GM19023 (cell line): Measurements from ENCODE around the gene CLGN.

Source experiments
- ATAC-seq: cut with Tn5 transposase; IDR thresholded peaks from one replicate; pipeline ENCODE4 v1.9.1; 2021; ENCODE audit warnings: mild to moderate bottlenecking, moderate library complexity; ENCODE audit not compliant: unreplicated experiment

CLGN gene

DNA sequence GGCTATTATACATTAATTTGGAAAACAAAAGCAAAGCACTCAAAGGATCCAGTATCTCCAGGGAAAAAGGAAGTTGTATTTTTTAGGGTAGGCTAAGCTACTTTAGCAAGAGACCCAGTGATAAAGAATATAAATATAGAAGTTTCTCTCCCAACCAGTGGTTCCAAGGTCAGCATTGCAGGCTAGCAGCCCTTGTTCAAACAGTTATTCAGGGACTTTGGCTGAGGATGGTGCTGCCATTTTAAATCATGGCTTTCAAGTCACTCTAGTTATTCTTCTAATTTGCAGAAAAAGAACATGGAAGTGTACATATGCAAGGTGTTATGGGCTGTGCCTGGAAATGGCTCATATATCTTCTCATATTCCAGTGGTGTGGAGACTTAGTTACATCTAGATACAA, 44.7 kb downstream of the CLGN start:
- no peak for ATAC-seq

DNA sequence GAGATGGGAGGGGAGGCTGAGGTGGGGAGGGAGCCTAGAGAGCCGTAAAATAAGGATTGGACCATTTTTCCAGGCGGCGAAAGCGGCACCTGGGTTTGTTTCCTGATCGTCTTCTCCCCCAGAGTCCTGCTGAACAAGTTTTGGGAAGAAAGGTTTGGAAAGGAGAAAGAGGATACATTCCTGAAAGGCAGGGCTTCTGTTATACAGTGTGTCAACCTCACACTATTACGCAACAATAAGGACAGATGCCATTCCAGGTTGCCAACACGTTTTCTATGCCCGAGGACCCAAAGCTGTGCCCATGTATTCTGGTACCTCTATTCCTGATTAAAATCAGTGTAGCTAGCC, 53.3 kb downstream of the CLGN start:
- ATAC-seq: no peak

DNA sequence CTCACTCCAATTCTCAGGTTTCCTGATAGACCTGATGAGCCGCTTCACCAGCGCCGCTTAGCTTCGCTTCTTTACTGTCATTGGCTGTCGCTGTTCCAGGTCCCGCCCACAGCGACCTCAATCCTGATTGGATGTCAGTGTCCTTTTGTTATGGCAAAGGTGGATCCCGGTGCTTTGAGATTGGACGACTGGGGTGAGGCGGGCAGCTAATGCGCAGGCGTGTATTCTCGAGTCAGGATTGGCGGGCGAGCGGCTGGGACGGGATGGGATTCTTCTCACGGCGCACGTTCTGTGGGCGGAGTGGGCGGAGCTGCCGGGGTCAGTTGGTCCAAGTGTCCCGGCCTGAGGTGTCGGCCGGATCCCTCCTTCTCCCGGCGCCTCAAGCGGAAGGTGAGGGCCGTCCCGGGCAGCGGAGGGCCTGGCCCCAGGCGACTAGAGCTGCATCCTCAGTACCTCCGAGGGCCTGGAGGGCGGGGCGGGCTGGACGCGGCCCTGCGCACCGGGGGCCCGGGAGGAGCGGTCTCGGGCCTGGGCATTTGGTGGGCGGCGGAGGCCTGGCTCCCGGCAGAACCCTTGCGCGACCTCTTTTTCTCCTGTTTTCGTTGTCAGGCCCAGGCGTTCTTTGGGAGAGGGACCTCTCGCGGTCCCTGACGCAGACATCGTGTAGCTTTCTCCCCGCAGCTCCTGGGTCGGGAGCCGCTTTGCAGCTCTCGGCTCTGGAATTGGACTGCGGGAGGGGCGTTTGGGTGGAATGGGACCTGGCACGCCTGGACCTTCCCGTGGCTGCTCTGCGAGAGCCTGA, 53.9 kb downstream of the CLGN start, which contains the start of gene SCOC:
SCOC (plus strand) TSS at position 319 of the 802 bp plus-strand sequence. CDS start 5,525 bp downstream, outside the sequence.
- ATAC-seq: peak; percentile 95

DNA sequence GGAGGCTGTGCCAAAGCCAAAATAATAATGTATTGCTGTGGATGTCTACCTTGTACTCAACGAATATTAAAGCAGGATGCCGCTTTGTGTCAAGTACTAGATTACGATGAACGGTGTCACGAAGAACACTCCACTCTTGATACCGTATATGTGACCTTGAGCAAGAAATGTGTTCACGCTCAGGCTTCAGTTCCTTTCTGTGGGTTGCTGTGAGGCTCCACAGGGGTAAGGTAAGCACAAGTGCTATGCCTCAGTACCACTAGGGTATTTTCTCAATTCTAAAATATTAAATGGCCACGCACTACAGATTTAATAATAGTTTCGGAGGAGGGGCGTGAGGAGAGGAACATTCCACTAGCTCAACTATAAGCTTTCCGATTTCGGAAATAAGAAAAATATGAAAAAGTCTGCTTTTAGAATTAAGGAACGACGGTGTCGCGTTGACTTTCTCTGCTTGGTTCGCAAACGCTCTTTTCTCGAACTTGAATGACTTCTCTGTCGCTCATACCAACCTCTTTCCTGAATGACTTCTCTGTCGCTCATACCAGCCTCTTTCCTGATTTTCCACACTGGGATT, 54.6 kb downstream of the CLGN start:
- ATAC-seq: peak; percentile 46

DNA sequence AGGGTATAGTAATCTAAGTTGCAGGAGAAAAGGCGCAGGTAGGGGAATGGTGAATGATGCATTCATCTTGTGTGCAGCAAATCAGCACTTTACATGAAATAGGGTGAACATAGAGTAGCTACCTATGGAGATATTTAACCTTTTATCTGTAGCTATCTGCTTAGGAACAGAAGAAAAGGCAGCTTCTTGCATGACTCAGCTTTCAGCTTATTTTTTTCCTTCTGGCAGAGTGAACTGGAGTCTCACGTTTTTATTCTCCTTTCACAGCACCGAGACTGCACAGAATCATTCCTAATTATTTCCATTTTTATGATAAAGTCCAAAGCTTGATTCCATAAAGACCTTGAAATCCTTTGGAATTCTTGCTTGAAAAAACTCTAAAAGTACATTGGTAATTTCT, 58.8 kb downstream of the CLGN start:
- ATAC-seq: no peak

DNA sequence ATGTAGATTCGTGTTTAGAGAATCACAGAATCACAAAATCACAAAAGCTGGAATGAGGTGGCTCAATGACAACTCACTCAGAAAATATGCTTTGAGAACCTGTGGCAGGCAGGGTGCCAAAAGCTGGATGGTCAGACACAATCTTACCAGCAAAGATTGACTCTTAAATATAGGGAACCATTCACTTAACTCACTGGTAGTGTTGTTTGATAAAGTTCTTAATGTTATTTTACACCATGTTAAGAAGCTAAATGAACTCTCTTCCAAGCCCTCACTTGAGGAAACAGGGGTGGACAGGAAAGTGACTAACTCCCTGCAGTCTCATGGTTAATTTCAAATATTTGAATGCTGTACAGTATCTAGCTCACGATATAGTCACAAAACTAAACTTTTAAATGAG, 59.7 kb downstream of the CLGN start:
- no peak for ATAC-seq

DNA sequence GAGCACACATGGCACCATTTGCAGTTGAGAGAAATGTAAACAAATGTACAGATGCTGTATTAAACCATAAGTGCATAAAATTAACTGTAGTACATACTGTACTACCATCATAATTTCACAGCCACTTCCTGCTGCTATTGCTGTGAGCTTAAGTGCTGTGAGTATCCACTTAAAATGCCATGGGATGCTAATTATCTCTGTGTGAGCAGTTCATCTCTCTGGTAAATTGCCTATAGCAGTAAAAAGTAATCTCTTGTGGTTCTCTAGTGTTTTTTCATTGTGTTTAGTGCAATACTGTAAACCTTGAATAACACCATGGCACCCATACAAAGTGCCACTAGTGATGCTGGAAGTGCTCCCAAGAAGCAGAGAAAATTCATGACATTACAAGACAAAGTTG, 63.9 kb downstream of the CLGN start:
- no peak for ATAC-seq

DNA sequence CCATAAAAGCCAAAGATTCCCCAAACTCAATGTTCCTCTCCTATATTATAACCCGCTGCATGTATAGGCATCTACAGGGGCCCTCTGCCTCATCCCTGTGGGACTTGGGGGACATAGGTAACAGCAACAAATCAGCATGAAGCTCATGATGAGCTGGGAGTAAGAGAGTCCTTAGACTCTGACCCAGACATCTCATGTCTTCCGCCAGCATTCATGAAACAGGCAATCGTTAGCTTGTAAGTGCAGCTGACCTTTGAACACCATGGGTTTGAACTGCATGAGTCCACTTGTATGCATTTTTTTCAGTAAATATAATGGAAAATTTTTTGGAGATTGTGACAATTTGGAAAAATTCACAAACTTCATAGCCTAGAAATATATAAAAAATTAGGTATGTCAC, 64.4 kb downstream of the CLGN start:
- no peak for ATAC-seq

DNA sequence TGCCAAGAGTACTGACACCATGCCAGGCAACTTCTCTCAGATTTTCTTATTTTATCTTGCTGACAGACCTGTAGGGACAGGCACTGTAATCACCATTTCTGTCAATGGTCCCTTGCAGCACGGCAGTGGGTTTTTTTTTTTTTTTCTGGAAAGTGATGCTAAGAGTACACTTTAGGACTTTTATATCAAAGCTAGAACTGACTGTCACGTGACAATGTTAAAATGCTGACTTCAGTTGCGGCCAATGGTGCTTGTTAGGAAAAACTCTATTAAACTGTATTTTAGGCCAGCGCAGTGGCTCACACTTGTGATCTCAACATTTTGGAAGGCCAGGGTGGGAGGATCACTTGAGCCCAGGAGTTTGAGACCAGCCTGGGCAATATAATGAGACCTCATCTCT, 66.3 kb downstream of the CLGN start:
- no peak for ATAC-seq

DNA sequence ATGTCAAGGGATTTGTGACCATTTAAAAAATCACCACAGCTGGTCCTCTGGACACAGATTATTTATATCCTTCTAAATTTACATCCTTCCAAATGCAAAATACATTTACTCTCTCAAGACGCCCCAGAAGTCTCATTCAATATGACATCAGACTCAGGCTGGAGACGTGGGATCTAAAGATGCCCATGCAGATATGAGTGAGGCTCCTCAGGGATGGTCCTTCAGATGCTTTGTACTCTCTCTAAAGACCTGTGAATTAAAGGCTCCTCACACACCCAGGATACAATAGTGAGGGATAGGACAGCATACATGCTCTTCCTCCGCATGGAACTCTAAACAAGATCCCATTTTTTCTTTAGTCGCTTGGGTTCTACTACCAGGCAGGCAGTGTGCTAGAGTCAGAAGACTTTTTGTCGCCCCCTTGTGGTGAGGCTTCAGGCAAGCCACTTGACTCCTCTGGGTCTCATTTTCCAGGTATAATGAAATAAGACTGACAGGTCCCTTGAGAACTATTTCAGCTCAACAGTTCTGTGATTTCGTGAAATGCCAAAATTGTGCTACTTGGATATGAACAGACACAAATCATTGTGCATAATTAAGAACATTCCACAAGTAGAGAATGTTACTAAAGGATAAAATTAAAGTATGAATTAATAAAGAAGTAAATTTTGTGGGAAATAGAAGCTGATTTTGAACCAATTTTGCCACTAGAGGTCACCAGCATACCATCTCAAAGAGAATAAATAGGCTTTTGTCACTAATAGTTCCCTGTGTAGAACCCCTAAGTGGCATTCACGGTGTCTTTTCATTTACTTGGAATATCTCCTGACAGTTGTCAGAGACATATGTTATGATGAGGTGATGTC, 67.7 kb downstream of the CLGN start:
- ATAC-seq: peak; percentile 96

DNA sequence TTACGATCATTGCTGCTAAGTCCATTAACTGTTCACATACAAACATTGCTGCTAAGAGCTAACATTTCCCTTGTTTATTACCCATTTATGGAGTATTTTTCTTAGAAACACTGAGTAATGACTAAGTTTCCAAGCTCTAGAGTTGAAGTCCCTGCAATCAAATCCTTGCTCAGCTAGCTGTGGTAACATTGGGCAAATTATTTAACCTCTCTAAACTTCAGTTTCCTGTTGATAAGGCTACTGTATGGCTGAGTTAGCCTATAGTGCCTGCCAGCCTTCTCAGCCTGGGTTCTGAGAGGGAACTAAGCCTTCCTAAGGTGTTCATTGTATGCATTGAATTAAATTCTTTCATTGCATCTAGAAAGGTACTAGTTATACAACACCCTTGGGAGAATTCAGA, 69.2 kb downstream of the CLGN start:
- ATAC-seq: no peak

DNA sequence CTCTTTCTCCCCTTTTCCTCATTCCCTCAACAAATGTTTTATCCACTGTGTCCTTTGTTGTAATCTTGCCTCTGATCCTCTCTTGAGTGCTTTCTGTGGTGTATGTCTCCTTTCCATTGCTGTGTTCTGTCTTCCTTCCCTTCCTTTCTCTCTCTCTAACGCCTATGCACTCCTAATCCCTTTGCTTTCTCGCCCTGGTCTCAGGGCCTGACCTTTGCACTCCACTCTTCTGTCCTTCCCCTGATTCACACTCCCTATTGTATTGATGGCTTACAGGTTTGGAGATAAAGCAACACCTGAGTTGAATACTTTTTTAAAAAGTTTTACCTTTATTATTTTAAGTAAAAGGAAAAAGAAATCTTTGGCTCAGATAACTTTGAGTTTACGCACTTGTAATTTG, 69.6 kb downstream of the CLGN start:
- ATAC-seq: no peak

DNA sequence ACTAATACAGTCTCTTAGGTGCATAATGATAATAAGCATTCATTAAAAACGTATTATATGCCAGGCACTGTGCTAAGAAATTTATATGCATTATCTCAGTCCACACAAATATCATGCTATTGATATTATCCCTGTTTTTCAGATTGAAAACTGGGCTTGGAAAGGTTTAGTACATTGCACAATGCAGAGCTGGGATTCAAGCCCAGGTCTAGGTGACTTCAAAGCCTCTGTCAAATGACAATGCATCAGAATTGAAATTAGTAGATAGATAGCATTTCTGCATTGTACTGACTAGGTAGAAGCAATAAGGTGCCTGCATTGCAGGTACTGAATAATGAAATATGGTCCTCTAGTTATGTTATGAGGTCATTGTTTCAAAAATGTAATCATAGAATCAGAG, 72.2 kb downstream of the CLGN start:
- no peak for ATAC-seq

DNA sequence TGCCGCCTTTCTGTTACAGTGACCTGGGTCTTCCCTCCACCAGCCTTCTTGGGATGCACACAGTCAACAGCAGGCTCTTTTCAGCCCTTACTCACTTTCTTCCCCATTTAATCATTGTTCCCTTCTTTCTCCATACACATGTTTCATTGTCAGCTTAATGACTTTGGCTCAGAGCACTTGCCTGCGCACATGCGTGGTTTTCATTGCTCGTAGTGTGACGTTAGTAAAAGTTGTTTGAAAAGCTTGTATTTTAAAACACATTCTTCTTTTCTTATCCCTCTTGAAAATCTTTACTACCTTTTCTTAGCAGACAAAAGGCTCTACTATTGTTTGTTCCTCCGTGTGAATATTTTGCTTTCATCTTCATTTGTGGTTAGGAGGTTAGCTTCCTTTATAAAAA, 73.7 kb downstream of the CLGN start:
- no peak for ATAC-seq

DNA sequence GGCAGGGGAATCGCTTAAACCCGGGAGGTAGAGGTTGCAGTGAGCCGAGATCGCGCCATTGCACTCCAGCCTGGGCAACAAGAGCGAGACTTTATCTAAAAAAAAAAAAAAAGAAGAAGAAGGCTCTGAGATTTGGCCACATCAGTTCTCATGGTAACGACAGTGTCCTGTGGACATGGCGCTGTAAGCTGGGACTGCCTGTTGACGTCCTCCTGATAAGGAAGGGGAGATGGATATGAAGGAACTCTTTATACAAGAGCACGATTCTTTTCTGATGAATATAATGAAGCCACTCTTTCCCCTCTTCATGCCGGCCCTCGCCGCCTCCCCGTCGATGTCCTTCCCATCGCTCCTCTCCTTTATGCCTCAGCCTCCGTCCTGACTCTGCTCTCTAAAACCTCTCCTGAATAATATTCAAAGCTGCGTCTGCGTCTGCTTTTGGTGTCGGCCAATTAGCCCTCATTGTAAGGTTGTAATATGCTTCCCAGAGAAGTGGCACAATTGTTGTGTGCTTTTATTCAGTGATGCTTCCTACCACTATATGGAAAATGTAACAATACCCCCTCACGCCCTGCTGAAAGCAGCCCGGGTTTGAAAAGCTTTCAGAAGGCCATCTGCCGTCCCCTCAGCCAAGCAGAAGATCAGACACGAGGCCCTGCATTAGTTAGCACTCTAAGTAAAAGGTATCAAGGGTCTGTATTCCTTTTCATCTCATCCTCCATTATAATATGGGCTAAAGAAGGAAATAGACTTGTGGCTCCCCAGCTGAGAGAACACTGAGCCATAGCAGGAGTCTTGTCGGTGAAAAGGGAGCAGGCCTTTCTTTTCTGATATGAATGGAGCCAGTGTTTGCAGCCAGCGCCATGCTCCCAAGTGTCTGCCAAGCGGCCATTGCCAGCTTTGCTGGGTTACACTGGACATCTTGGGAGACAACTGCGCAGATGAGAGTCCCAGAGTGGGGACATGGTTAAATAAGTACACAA, 76.1 kb downstream of the CLGN start:
- ATAC-seq: no peak

DNA sequence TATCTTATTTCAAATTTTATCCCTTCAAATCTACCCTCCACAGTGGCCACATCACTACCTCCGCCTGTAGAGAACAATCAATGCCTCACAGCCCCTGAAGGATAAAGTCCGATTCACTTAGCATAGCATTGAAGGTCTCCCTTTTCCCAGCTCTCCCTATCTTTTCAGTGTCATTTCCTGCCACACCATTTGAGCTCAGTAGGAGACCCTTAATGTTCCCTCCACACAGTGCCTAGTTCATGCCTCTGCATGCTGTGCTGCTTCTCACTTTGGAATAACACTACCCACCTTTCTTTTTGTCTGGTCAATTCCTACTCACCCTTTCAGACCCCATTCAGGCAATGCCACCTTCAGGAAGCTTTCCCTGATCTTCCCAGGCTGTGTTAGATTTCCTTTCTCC, 77.6 kb downstream of the CLGN start:
- no peak for ATAC-seq

DNA sequence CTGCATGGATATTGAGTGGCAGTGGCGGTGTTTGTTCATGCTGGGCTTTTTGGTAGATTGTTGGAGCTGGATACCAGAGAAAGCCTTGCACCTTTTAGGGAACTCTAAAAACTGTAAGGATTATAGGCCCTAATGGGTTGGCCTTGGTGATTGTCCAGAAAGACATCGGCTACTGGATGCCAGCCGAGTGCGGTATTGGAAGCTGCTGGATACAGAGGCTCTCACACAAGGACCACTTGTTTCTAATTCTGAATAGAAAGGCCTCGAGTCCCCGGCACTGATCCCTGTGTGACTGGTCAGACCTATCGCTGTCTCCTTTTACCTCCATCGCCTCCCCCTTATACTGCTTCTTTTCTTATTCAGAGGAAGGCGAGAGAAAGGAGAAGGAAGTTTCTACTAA, 81.3 kb downstream of the CLGN start:
- no peak for ATAC-seq

DNA sequence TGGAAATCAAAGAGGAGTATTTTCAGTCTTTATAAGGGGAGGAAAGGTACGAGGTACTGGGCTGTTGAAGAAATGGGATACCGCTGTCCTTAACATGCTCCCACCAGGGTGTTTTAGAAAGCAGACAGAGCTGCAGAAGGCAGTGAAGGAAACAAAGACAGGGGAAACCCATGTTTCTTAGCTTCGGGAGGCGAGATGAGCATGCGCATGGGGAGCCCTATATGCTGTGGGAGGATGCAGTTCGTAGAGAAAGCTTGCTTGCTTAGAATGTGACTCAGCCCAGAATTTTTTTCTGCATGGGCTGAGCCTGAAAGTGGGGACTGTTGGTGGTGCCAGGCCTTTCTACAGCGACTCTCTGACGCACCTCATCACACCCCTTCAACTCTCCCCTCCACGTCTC, 82.8 kb downstream of the CLGN start:
- no peak for ATAC-seq

DNA sequence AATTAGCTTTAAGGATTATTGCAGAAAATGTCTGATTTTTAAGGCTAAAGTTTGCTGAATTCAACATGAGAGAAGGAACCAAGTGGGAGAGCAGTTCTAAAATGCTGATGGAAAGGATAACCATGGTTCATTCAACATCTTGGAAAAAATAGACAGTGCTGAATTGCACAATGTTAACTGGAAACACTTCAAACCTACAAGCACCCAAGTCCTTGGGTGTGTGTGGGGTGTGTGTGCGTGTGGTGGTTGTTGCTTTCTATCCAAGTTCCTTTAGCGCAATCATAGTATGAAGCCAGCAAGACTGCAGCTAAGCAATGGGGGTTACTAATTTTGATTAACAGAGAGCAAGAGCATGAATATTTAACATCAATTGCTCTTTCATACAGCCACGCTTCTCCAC, 83.3 kb downstream of the CLGN start:
- ATAC-seq: no peak

DNA sequence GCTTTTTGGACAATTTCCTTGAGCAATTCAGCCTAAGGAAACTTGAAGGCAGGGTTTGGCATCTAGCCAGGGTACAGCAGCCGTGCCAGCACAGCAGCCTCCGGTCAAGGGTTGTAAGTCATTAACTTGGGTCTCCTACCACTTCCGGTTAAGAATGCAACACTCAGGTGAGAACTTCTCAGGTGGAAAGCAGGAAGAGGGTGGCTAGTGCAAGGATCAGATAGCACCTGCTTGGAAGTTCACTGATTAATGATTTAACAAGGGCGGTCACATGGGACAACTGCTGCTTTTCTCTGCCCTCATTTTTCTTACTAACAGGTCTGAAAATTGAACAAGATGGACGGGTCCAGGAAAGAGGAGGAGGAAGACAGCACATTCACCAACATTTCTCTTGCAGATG, 84.1 kb downstream of the CLGN start:
- peak; percentile 71 for ATAC-seq

DNA sequence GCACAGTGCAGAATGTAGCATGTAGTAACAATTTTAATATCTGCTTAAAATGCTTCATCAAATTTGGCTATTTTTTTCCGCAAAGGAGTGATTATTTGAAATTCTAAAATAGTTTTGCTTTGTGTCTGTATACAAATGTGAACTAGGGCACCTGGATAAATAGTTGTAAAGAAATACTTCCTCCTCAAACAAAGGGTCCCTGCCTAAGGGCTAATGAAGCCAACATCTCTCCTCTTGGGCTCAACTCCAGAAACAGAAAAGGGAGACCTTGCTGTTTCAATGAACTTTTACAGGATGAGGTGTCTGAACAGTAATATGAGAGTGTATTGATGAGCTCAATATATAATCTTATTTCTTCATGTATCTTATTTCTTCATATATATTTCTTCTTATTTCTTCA, 84.8 kb downstream of the CLGN start:
- ATAC-seq: no peak
